Keratinocyte (primary cell): Measurements from ENCODE around the gene CRYGB. TPM values are rescaled to one million over a fixed set of nuclear protein-coding genes. Genes with fewer than 3 reads are reported as not detected.

ENCODE experiments used
- DNase-seq: peaks from one replicate; pipeline ENCODE4 v3.0.0-alpha.2; 2011; ENCODE audit warnings: low read depth, missing footprints, low spot score
- FAIRE-seq: peaks from 2 replicates; lab custom pipeline; 2011; peaks lifted over from hg19 to GRCh38; lab: Jason Lieb, UNC
- H2AFZ ChIP-seq: 2 replicates; pipeline ENCODE4 v1.6.0; 2012; ENCODE audit warnings: low read length, control low read depth, inconsistent platforms; ENCODE audit not compliant: control insufficient read depth
- H3K27ac ChIP-seq: 2 replicates; pipeline ENCODE4 v1.5.1; 2011; ENCODE audit warnings: low read length; ENCODE audit not compliant: control insufficient read depth, insufficient read depth
- H3K27me3 ChIP-seq: 3 replicates; pipeline ENCODE4 v1.6.0; 2011; ENCODE audit warnings: low read length; ENCODE audit not compliant: control insufficient read depth, insufficient read depth; ENCODE audit errors: extremely low read depth
- H3K36me3 ChIP-seq, 2 experiments: 2 replicates in 1 of 2; 3 replicates in 1 of 2; pipeline ENCODE4 v1.5.1; 2011; ENCODE audit warnings: low read length in 2 of 2, mild to moderate bottlenecking in 1 of 2; ENCODE audit not compliant: control insufficient read depth in 2 of 2, insufficient read depth in 2 of 2; ENCODE audit errors: extremely low read depth in 1 of 2
- H3K4me1 ChIP-seq: 3 replicates; pipeline ENCODE4 v1.5.1; 2011; ENCODE audit warnings: low read length; ENCODE audit not compliant: control insufficient read depth, insufficient read depth; ENCODE audit errors: extremely low read depth
- H3K4me2 ChIP-seq: 3 replicates; pipeline ENCODE4 v1.6.0; 2011; ENCODE audit warnings: low read depth, low read length; ENCODE audit not compliant: control insufficient read depth, insufficient read depth; ENCODE audit errors: extremely low read depth
- H3K4me3 ChIP-seq, 3 experiments: fragments of 200-600 bp in 1 of 3; sonication (generic) in 1 of 3; 2 replicates in 2 of 3; 3 replicates in 1 of 3; pipeline ENCODE4 v1.5.1; 2011 to 2016; ENCODE audit warnings: low read length in 3 of 3, mild to moderate bottlenecking in 3 of 3, control low read depth in 2 of 3, inconsistent platforms in 1 of 3, low read depth in 1 of 3, mixed read lengths in 1 of 3, mixed run types in 1 of 3, moderate library complexity in 1 of 3; ENCODE audit not compliant: control insufficient read depth in 2 of 3, insufficient read depth in 2 of 3; ENCODE audit errors: extremely low read depth in 1 of 3
- H3K79me2 ChIP-seq: 2 replicates; pipeline ENCODE4 v1.6.0; 2012; ENCODE audit warnings: low read length; ENCODE audit not compliant: control insufficient read depth, insufficient read depth
- H3K9ac ChIP-seq: 3 replicates; pipeline ENCODE4 v1.6.0; 2011; ENCODE audit warnings: low read length; ENCODE audit not compliant: control insufficient read depth, insufficient read depth; ENCODE audit errors: extremely low read depth
- H3K9me1 ChIP-seq: 3 replicates; pipeline ENCODE4 v1.6.0; 2011; ENCODE audit warnings: low read length; ENCODE audit not compliant: control insufficient read depth, insufficient read depth; ENCODE audit errors: extremely low read depth
- H3K9me3 ChIP-seq: 2 replicates; pipeline ENCODE4 v1.5.1; 2012; ENCODE audit warnings: low read depth, low read length; ENCODE audit not compliant: control insufficient read depth
- H4K20me1 ChIP-seq: 3 replicates; pipeline ENCODE4 v1.6.0; 2011; ENCODE audit warnings: low read length; ENCODE audit not compliant: control insufficient read depth, insufficient read depth; ENCODE audit errors: extremely low read depth
- CTCF ChIP-seq, 3 experiments: IDR thresholded peaks in 1 of 3; conservative IDR thresholded peaks in 1 of 3; optimal IDR thresholded peaks in 1 of 3; 2 replicates in 2 of 3; 3 replicates in 1 of 3; pipeline versions ENCODE3 to v1.5.1; 2011; ENCODE audit warnings: low read length in 3 of 3, mild to moderate bottlenecking in 3 of 3, moderate library complexity in 2 of 3, control low read depth in 1 of 3, inconsistent platforms in 1 of 3; ENCODE audit not compliant: insufficient read depth in 2 of 3; ENCODE audit errors: extremely low read depth in 1 of 3
- EZH2 ChIP-seq: IDR thresholded peaks from one replicate; pipeline ENCODE4 v1.6.1; 2012; ENCODE audit warnings: inconsistent platforms, mild to moderate bottlenecking, low read length, moderate library complexity
- dilution Hi-C: fragments of 300-500 bp; cut with MboI; formaldehyde crosslinking; loops from one replicate; pipeline ENCODE4 v1.7.0; 2020; ENCODE audit warnings: low sequenced_read_pairs; ENCODE audit not compliant: extremely low pct_ligation_motif_present
- polyA plus RNA-seq, 5 experiments: library from polyadenylated mRNA; depleted of rRNA in 3 of 5; stranded (reverse) in 3 of 5; stranded (forward) in 1 of 5; unstranded in 1 of 5; fragments of >200 nt; gene quantifications; 1 replicate in 1 of 5; 2 replicates in 3 of 5; 3 replicates in 1 of 5; pipeline versions ENCODE4 v1.2.1 to v1.2.3, GENCODE V29; 2011 to 2012; ENCODE audit warnings: missing spikeins in 2 of 5, low read depth in 1 of 5, low replicate concordance in 1 of 5

CRYGB gene
- polyA plus RNA-seq, 1 donor (not counting 4 experiments of a cell fraction or from before 2014, with no cell fraction given), result not detected

- no peak overlapping the region for H3K4me2 ChIP-seq
- no peak overlapping the region for H3K9ac ChIP-seq
- dilution Hi-C loops, result no loop called here
- TF ChIP-seq CTCF (optimal IDR thresholded peaks at IDR 0.05 in 1 of 3, IDR thresholded peaks at IDR 0.05 in 1 of 3, conservative IDR thresholded peaks at IDR 0.05 in 1 of 3; ENCODE audit: extremely low read depth in 1 of 3, insufficient read depth in 2 of 3, low read length in 3 of 3) (no peak), EZH2 (no peak)
- H3K9me3 ChIP-seq, result no peaks in the 10 kb centered on the region
- no peaks in the 10 kb centered on the region for H3K36me3 ChIP-seq
- DNase-seq (no peak), FAIRE-seq (no peak)
- peaks cover 8% of the 10 kb centered on the region for H3K27me3 ChIP-seq
- no peaks in the 10 kb centered on the region for H4K20me1 ChIP-seq
- no peaks in the 10 kb centered on the region for H3K9me1 ChIP-seq
- H3K79me2 ChIP-seq, result no peaks in the 10 kb centered on the region
- H3K4me3 ChIP-seq, result no peak overlapping the region
- no peak overlapping the region for H3K27ac ChIP-seq
- H3K4me1 ChIP-seq, result no peaks in the 10 kb centered on the region
- no peak overlapping the region for H2AFZ ChIP-seq
Observed at GRCh38 chr2:208164951-208165755, 19.2 kb upstream of the CRYGB start.

GRCh38 chr2:208163489-208163888 is 17.5 kb upstream of the CRYGB start, which contains the start of gene CRYGA:
CRYGA (minus strand) TSS chr2:208163589; CDS start chr2:208163556, 33 bp downstream.
- Histone ChIP-seq H3K9ac (no peak within 1 kb of the TSS), H3K79me2 (no peaks in the 10 kb centered on the region), H2AFZ (no peak within 1 kb of the TSS), H3K4me2 (no peak within 1 kb of the TSS), H3K9me3 (no peaks in the 10 kb centered on the region), H4K20me1 (no peaks in the 10 kb centered on the region), H3K4me1 (no peaks in the 10 kb centered on the region), H3K9me1 (no peaks in the 10 kb centered on the region), H3K27me3 (peaks cover 8% of the 10 kb centered on the region), H3K27ac (no peak within 1 kb of the TSS), H3K4me3 (no peak within 1 kb of the TSS), H3K36me3 (no peaks in the 10 kb centered on the region)
- FAIRE-seq (no peak), DNase-seq (no peak)
- TF ChIP-seq EZH2 (no peak), CTCF (optimal IDR thresholded peaks at IDR 0.05 in 1 of 3, IDR thresholded peaks at IDR 0.05 in 1 of 3, conservative IDR thresholded peaks at IDR 0.05 in 1 of 3; ENCODE audit: extremely low read depth in 1 of 3, insufficient read depth in 2 of 3, low read length in 3 of 3) (no peak)
- dilution Hi-C loops, result no loop called here
